ENCODE results near the gene GARS1. TPM values are rescaled to one million over a fixed set of nuclear protein-coding genes. Genes with fewer than 3 reads are reported as not detected.

The GARS1 gene
- total RNA-seq, 4 donors from 2014 or later: 43.6 to 71.0 (median 63.0) TPM

DNA sequence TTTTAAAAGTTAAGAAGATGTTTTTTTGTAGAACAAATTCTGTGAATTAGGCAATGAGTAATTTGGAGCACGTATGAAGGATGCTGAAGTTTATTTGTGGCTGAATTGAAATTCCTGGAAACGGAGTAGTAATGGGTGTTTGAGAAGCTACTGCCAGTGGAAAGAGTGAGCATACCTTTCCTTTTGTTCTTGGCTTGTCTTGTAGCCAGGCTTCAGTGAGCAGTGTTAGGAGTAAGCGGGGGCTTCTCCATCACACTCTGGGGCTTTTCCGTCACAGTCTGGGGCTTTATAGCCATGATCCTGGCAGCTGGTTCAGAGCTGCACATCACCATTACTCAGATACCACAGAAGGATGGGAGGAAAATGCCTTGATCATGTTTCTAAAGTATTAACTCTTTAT, 32.3 kb downstream of the GARS1 start:
- H3K27me3 ChIP-seq: no peaks in the 10 kb centered on the region
- H3K36me3 ChIP-seq: peaks cover 46 to 100% (median 82%) of the 10 kb centered on the region in 4 donors
- no peak overlapping the region for H3K27ac ChIP-seq (replicated peaks in 1 of 4)
- H3K4me1 ChIP-seq: no peaks in the 10 kb centered on the region
- intact Hi-C loops (cut with DNase I): loop anchor here (10.0 kb wide), 1 partner anchor 108 kb away; no protein-coding TSS in a partner anchor
- no peak overlapping the region for H3K4me3 ChIP-seq
- H3K9me3 ChIP-seq: no peaks in the 10 kb centered on the region
- DNase-seq (ENCODE audit: extremely low spot score): no peak
- 91% methylated on average over 4 of the region's 4 CpGs for WGBS
- TF ChIP-seq EP300 (IDR thresholded peaks at IDR 0.05): no peak
- TF ChIP-seq POLR2A (IDR thresholded peaks at IDR 0.05; ENCODE audit: low read depth): no peak
- TF ChIP-seq, protein P1, sequence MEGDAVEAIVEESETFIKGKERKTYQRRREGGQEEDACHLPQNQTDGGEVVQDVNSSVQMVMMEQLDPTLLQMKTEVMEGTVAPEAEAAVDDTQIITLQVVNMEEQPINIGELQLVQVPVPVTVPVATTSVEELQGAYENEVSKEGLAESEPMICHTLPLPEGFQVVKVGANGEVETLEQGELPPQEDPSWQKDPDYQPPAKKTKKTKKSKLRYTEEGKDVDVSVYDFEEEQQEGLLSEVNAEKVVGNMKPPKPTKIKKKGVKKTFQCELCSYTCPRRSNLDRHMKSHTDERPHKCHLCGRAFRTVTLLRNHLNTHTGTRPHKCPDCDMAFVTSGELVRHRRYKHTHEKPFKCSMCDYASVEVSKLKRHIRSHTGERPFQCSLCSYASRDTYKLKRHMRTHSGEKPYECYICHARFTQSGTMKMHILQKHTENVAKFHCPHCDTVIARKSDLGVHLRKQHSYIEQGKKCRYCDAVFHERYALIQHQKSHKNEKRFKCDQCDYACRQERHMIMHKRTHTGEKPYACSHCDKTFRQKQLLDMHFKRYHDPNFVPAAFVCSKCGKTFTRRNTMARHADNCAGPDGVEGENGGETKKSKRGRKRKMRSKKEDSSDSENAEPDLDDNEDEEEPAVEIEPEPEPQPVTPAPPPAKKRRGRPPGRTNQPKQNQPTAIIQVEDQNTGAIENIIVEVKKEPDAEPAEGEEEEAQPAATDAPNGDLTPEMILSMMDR (IDR thresholded peaks at IDR 0.05): no peak
- TF ChIP-seq POLR2AphosphoS5 (IDR thresholded peaks at IDR 0.05): no peak

DNA sequence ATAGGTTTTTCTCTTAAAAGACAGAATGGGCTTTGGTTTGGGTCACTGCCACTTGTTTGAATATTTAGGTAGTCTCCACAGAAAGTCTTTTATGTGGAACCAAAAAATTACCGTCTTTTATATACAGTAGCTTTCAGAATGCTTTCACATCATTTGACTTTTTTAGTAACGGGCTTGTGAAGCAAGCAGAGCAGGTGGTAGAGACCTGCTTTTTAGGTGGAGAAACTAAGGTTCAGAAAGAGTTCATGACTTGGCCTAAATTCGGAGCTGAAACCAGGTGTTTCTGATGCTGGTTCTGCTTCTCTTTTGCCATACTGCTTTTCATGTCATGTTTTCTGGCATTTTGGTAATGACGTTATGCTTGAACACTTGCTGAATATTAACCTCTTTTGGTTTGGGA, 36.3 kb downstream of the GARS1 start:
- H3K27ac ChIP-seq (replicated peaks in 1 of 4): no peak overlapping the region
- H3K27me3 ChIP-seq: no peaks in the 10 kb centered on the region
- H3K4me3 ChIP-seq: no peak overlapping the region
- TF ChIP-seq POLR2A (IDR thresholded peaks at IDR 0.05; ENCODE audit: low read depth) (no peak), POLR2AphosphoS5 (IDR thresholded peaks at IDR 0.05) (no peak), EP300 (IDR thresholded peaks at IDR 0.05) (no peak)
- TF ChIP-seq, protein P1 (IDR thresholded peaks at IDR 0.05): no peak
- H3K36me3 ChIP-seq: peaks cover 66 to 100% (median 89%) of the 10 kb centered on the region in 4 donors
- H3K9me3 ChIP-seq: no peaks in the 10 kb centered on the region
- intact Hi-C loops (cut with DNase I): no loop called here
- DNase-seq (ENCODE audit: extremely low spot score): no peak
- WGBS: 95% methylated on average over 4 of the region's 4 CpGs
- no peaks in the 10 kb centered on the region for H3K4me1 ChIP-seq

DNA sequence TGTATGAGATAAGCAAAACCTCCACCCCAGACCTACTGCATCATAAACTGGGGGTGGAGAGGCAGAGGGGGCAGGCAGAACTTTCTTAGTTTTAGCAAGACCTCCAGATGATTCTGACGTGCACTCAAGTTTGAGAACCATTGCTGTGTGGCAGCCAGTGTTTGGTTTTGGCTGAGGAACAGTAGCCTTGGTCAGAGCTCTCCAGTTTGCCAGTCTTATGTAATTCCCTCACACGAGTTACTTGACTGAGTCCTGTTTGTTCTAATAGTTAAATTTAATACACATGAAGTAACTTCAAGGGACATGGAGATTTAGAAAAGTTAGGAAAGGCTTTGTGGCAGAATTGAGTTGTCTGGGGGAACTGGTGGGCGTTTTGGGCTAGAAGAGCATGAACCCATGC, 38.5 kb downstream of the GARS1 start:
- Histone ChIP-seq H3K4me3 (no peak overlapping the region), H3K9me3 (no peaks in the 10 kb centered on the region), H3K27me3 (no peaks in the 10 kb centered on the region), H3K36me3 (peaks cover 51 to 77% (median 69%) of the 10 kb centered on the region in 4 donors), H3K4me1 (no peaks in the 10 kb centered on the region), H3K27ac (replicated peaks in 1 of 4) (no peak overlapping the region)
- 89% methylated on average over 3 of the region's 3 CpGs for WGBS
- no peak for DNase-seq (ENCODE audit: extremely low spot score)
- intact Hi-C loops (cut with DNase I): no loop called here
- TF ChIP-seq EP300 (IDR thresholded peaks at IDR 0.05) (no peak), POLR2AphosphoS5 (IDR thresholded peaks at IDR 0.05) (no peak), POLR2A (IDR thresholded peaks at IDR 0.05; ENCODE audit: low read depth) (no peak)
- TF ChIP-seq, protein P1 (IDR thresholded peaks at IDR 0.05): no peak

DNA sequence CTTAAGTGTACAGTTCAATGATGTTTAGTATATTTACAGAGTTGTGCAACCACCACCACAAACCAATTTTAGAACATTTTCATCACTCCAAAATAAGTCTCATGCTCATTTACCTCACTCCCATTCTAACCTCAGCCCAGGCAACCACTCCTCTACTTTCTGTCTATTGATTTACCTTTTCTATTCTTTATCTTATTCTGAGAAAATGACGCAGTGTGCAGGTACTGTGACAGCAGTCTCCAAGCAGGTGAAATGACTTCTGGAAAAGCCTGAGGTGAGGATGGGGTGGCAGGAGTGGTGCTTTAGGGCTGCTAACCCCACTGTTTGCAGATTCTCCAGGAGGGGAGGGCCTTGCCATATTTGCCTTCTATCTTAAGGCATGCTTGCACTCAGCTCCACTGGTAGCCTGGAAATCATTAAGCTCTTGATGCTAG, 39.5 kb downstream of the GARS1 start:
- Histone ChIP-seq H3K4me3 (no peak overlapping the region), H3K27me3 (no peaks in the 10 kb centered on the region), H3K4me1 (no peaks in the 10 kb centered on the region), H3K9me3 (no peaks in the 10 kb centered on the region), H3K27ac (replicated peaks in 1 of 4) (no peak overlapping the region), H3K36me3 (peaks cover 42 to 67% (median 60%) of the 10 kb centered on the region in 4 donors)
- intact Hi-C loops (cut with DNase I): no loop called here
- WGBS: 83% methylated on average over 1 of the region's 1 CpG
- TF ChIP-seq POLR2A (IDR thresholded peaks at IDR 0.05; ENCODE audit: low read depth) (no peak), EP300 (IDR thresholded peaks at IDR 0.05) (no peak)
- TF ChIP-seq, protein P1 (IDR thresholded peaks at IDR 0.05): no peak
- no peak for DNase-seq (ENCODE audit: extremely low spot score)

DNA sequence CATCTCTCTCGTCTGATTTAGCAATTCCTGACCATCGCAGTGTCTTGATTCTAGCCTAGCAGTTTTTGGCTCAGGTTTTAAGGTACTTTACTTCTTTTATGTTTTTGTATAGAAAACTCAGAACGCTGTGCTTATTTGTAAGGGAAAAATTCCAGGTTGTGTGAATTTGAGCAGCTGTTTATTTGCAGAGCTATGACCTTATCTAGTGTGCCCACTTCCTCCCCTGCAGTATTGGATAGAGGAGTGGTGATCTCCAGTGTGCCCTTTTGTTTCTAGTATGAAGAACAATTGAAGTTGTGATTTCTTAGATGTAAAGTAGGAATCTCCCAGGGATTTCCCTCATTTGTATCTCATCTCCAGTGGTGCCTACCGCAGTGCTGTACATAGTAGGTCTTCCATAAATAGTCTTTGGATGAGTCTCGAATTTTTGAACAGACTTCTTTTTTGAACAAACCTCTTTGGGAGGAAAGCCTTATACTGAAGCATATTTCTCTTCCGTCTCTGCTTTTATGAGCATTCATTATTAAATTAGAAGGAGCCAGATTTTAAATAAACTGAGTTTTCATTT, 40.0 kb downstream of the GARS1 start:
- no peak overlapping the region for H3K4me3 ChIP-seq
- no peak for DNase-seq (ENCODE audit: extremely low spot score)
- TF ChIP-seq, protein P1 (IDR thresholded peaks at IDR 0.05): no peak
- TF ChIP-seq POLR2AphosphoS5 (IDR thresholded peaks at IDR 0.05): no peak
- no peak for TF ChIP-seq EP300 (IDR thresholded peaks at IDR 0.05)
- no peak for TF ChIP-seq POLR2A (IDR thresholded peaks at IDR 0.05; ENCODE audit: low read depth)
- no peak overlapping the region for H3K27ac ChIP-seq (replicated peaks in 1 of 4)
- H3K36me3 ChIP-seq: peaks cover 42 to 62% (median 57%) of the 10 kb centered on the region in 4 donors
- no peaks in the 10 kb centered on the region for H3K4me1 ChIP-seq
- intact Hi-C loops (cut with DNase I): no loop called here
- no peaks in the 10 kb centered on the region for H3K27me3 ChIP-seq
- WGBS: 92% methylated on average over 6 of the region's 6 CpGs
- no peaks in the 10 kb centered on the region for H3K9me3 ChIP-seq

Measured in esophagus muscularis mucosa (tissue), 4 donors.